ENCODE results near the gene LENG1.

GRCh38 chr19:54156490-54156889 is 3.0 kb downstream of the LENG1 start:
- TF ChIP-seq CTCF (IDR thresholded peaks at IDR 0.05) (no peak), TCF7L2 (IDR thresholded peaks at IDR 0.05; ENCODE audit: low read depth, low read length) (no peak), POLR2AphosphoS5 (IDR thresholded peaks at IDR 0.05; ENCODE audit: low read depth, low read length) (no peak; the same call in none of the 2 replicates), REST (IDR thresholded peaks at IDR 0.05; ENCODE audit: insufficient read depth in 1 of 2, low read depth in 2 of 2, low read length in 1 of 2) (no peak)
